Endothelial cell of umbilical vein (primary cell): ENCODE data around the gene FXYD7. TPM values are rescaled to one million over a fixed set of nuclear protein-coding genes. Genes with fewer than 3 reads are reported as not detected.

Source experiments
- BruUV-seq: library from RNA; stranded (reverse); fragments of 400-500 nt; replicated peaks from 2 replicates; lab custom pipeline; 2021; lab: Mats Ljungman, UMichigan
- CTCF ChIA-PET: fragments of 300-600, 350-600 bp; sonication (Branson Sonifier 250); formaldehyde crosslinking; loops from one replicate; lab custom pipeline; 2021; ENCODE audit warnings: antibody characterized with exemption, inconsistent platforms; lab: Charles Lee
- POLR2A ChIA-PET: fragments of 300-600, 350-600 bp; sonication (Branson Sonifier 250); formaldehyde crosslinking; loops from one replicate; lab custom pipeline; 2021; ENCODE audit warnings: antibody characterized with exemption, inconsistent platforms; lab: Charles Lee
- DNase-seq: peaks from one replicate; pipeline ENCODE4 v3.0.0-alpha.2; 2011; ENCODE audit warnings: low read depth, low spot score
- FAIRE-seq: peaks from 2 replicates; lab custom pipeline; 2011; peaks lifted over from hg19 to GRCh38; lab: Jason Lieb, UNC
- H2AFZ ChIP-seq: 2 replicates; pipeline ENCODE4 v1.6.0; 2012; ENCODE audit warnings: low read depth, low read length, control low read depth, inconsistent platforms
- H3K27ac ChIP-seq: 2 replicates; pipeline ENCODE4 v1.5.1; 2011; ENCODE audit warnings: low read depth, mild to moderate bottlenecking, control low read depth, low read length, moderate library complexity; ENCODE audit not compliant: insufficient read depth
- H3K27me3 ChIP-seq, 2 experiments: 2 replicates each; pipeline versions ENCODE4 v1.6.0 to v1.6.1; 2011; ENCODE audit warnings: low read length in 2 of 2, mixed read lengths in 1 of 2; ENCODE audit not compliant: control insufficient read depth in 2 of 2, insufficient read depth in 2 of 2
- H3K36me3 ChIP-seq, 2 experiments: 2 replicates in 1 of 2; 3 replicates in 1 of 2; pipeline ENCODE4 v1.5.1; 2011; ENCODE audit warnings: low read length in 2 of 2, mild to moderate bottlenecking in 1 of 2, moderate library complexity in 1 of 2; ENCODE audit not compliant: control insufficient read depth in 2 of 2, insufficient read depth in 2 of 2; ENCODE audit errors: extremely low read depth in 1 of 2
- H3K4me1 ChIP-seq: 3 replicates; pipeline ENCODE4 v1.5.1; 2011; ENCODE audit warnings: mild to moderate bottlenecking, low read length; ENCODE audit not compliant: control insufficient read depth, insufficient read depth; ENCODE audit errors: extremely low read depth
- H3K4me2 ChIP-seq: 2 replicates; pipeline ENCODE4 v1.6.1; 2011; ENCODE audit warnings: low read length, control low read depth, mixed read lengths; ENCODE audit not compliant: insufficient read depth
- H3K4me3 ChIP-seq, 3 experiments: fragments of 200-600 bp in 1 of 3; sonication (generic), shearing (Covaris generic) in 1 of 3; replicated peaks in 1 of 3; 2 replicates each; pipeline ENCODE4 v1.5.1; 2011 to 2016; ENCODE audit warnings: control low read depth in 3 of 3, low read length in 3 of 3, mild to moderate bottlenecking in 2 of 3, inconsistent platforms in 1 of 3, low read depth in 1 of 3, moderate library complexity in 1 of 3; ENCODE audit not compliant: insufficient read depth in 1 of 3
- H3K79me2 ChIP-seq: 2 replicates; pipeline ENCODE4 v1.6.0; 2012; ENCODE audit warnings: low read length, inconsistent platforms; ENCODE audit not compliant: control insufficient read depth, insufficient read depth
- H3K9ac ChIP-seq: replicated peaks from 2 replicates; pipeline ENCODE3; 2011; ENCODE audit warnings: low read length, control low read depth; ENCODE audit not compliant: insufficient read depth; ENCODE audit errors: extremely low read depth
- H3K9me1 ChIP-seq: replicated peaks from 3 replicates; pipeline ENCODE4 v1.6.0; 2011; ENCODE audit warnings: mild to moderate bottlenecking, low read length; ENCODE audit not compliant: control insufficient read depth, insufficient read depth; ENCODE audit errors: extremely low read depth
- H3K9me3 ChIP-seq: replicated peaks from 2 replicates; pipeline ENCODE4 v1.5.1; 2012; ENCODE audit warnings: low read length, inconsistent platforms; ENCODE audit not compliant: control insufficient read depth, insufficient read depth
- H4K20me1 ChIP-seq: replicated peaks from 2 replicates; pipeline ENCODE3; 2011; ENCODE audit warnings: mild to moderate bottlenecking, low read length; ENCODE audit not compliant: control insufficient read depth, insufficient read depth; ENCODE audit errors: extremely low read depth
- CTCF ChIP-seq, 2 donors: IDR thresholded peaks; 1 replicate in 1 of 2; 2 replicates in 1 of 2; pipeline ENCODE4 v1.5.1; 2011; ENCODE audit warnings: low read length in 2 of 2, mild to moderate bottlenecking in 2 of 2, moderate library complexity in 2 of 2, control low read depth in 1 of 2, inconsistent platforms in 1 of 2, low read depth in 1 of 2; ENCODE audit not compliant: insufficient read depth in 1 of 2; ENCODE audit errors: extremely low read depth in 1 of 2
- EZH2 ChIP-seq: IDR thresholded peaks from 2 replicates; pipeline ENCODE4 v1.6.1; 2012; ENCODE audit warnings: borderline replicate concordance, low read depth, mild to moderate bottlenecking, moderate library complexity, low read length, inconsistent platforms; ENCODE audit not compliant: severe bottlenecking
- FOS ChIP-seq: IDR thresholded peaks from 2 replicates; pipeline ENCODE4 v1.6.1; 2011; ENCODE audit warnings: mild to moderate bottlenecking, low read length, moderate library complexity, borderline replicate concordance; ENCODE audit not compliant: insufficient read depth
- GATA2 ChIP-seq: IDR thresholded peaks from 2 replicates; pipeline ENCODE4 v1.7.0; 2011; ENCODE audit warnings: low read depth, mild to moderate bottlenecking, moderate library complexity, mixed read lengths, low read length; ENCODE audit not compliant: insufficient read length, insufficient read depth
- JUN ChIP-seq: IDR thresholded peaks from 2 replicates; pipeline ENCODE4 v1.6.1; 2011; ENCODE audit warnings: borderline replicate concordance, low read depth; ENCODE audit not compliant: insufficient read length, insufficient read depth
- MAX ChIP-seq: IDR thresholded peaks from 2 replicates; pipeline ENCODE4 v1.6.1; 2011; ENCODE audit not compliant: insufficient read depth, insufficient read length
- MYC ChIP-seq: IDR thresholded peaks from one replicate; pipeline ENCODE4 v1.6.1; 2011; ENCODE audit warnings: mild to moderate bottlenecking, low read depth, low read length
- POLR2A ChIP-seq: IDR thresholded peaks from 2 replicates; pipeline ENCODE4 v1.6.1; 2012; ENCODE audit warnings: low read depth, mild to moderate bottlenecking, control low read depth, low read length
- POLR2AphosphoS5 ChIP-seq: IDR thresholded peaks from 2 replicates; pipeline ENCODE4 v1.6.1; 2012; ENCODE audit warnings: low read depth, mild to moderate bottlenecking, control low read depth, low read length, moderate library complexity; ENCODE audit not compliant: insufficient read depth
- dilution Hi-C: fragments of 300-500 bp; cut with MboI; formaldehyde crosslinking; loops from one replicate; pipeline ENCODE4 v1.15.0; 2019; ENCODE audit warnings: low sequenced_read_pairs; ENCODE audit not compliant: extremely low pct_ligation_motif_present
- intact Hi-C: fragments of 100-400 bp; cut with micrococcal nuclease; formaldehyde crosslinking; loops from one replicate; pipeline ENCODE4 v1.10.0; 2022
- polyA plus RNA-seq, 4 experiments: library from polyadenylated mRNA; depleted of rRNA in 3 of 4; stranded (reverse) in 3 of 4; unstranded in 1 of 4; fragments of >200 nt; gene quantifications; 2 replicates each; pipeline versions ENCODE4 v1.2.1 to v1.2.3, GENCODE V29; 2011 to 2012; ENCODE audit warnings: missing spikeins in 1 of 4
- small RNA-seq: library from RNA; depleted of rRNA; stranded (forward); fragments of <200 nt; gene quantifications from one replicate; pipeline ENCODE3, GENCODE V24; 2012; ENCODE audit warnings: low replicate concordance, low read depth; ENCODE audit not compliant: insufficient read depth, insufficient read length
- total RNA-seq: library from RNA; stranded (reverse); gene quantifications from 2 replicates; pipeline ENCODE4 v1.2.3, GENCODE V29; 2021

Gene FXYD7
- total and polyA plus RNA-seq, 2 donors (not counting 3 experiments of a cell fraction or from before 2014, with no cell fraction given) = not detected

DNA sequence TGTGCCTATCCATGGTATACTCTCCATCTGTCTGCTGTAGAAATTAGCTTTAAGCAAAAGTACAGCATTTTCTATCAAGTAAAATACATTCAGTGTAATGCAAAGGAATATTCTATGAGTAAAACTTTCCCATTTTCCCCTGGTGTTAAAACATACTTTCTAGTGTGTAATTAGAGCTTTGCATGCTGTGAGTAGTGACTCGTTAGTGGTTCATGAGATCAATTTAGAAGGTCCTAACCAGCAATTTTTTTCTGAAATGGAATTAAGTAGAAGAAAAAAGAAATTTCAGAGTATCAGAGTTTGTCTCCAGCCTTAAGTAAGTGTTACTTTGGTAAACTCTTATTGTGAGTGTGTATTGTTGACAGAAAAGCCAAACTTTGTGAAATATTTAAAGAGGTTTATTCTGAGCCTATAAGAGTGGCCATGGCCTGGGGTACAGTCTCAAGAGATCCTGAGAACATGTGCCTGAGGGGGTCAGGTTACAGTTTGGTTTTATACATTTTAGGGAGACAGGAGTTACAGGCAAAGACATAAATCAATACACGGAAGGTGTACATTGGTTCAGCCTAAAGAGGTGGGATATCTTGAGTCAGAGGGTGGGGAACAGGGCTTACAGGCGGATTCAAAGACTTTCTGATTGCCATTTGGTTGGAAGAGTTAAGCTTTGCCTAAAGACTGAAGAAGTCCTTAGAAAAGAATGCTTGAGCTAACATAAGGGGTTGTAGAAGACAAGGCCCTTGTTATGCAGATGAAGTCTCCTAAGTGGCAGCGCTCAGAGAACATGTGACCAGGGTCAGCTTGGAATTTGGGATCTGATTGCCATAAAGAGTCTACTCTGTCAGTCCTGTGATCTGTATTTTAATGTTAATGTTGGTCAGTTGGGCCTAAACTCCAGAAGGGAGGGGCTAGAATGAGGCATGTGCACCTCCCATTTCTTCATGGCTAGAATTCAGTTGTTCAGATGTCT lies 60.0 kb downstream of the FXYD7 start:
- no peak overlapping the region for H3K4me3 ChIP-seq
- intact Hi-C loops = no loop called here
- H3K4me1 ChIP-seq = no peaks in the 10 kb centered on the region
- H3K9me1 ChIP-seq = no peaks in the 10 kb centered on the region
- no peak overlapping the region for H3K4me2 ChIP-seq
- POLR2A ChIA-PET = no interaction called here
- TF ChIP-seq CTCF (IDR thresholded peaks at IDR 0.05; ENCODE audit: extremely low read depth in 1 of 2, insufficient read depth in 1 of 2, low read depth in 1 of 2, low read length in 2 of 2) (no peak), MAX (no peak), GATA2 (no peak), JUN (no peak), EZH2 (no peak), POLR2A (no peak), POLR2AphosphoS5 (no peak), FOS (no peak), MYC (no peak)
- CTCF ChIA-PET = interaction anchor here (1.0 kb wide), 1 partner anchor 16 kb away, joined by 4 read pairs; no protein-coding TSS in a partner anchor
- H3K9ac ChIP-seq = no peak overlapping the region
- H2AFZ ChIP-seq = no peak overlapping the region
- no peaks in the 10 kb centered on the region for H3K79me2 ChIP-seq
- H3K36me3 ChIP-seq = no peaks in the 10 kb centered on the region
- peaks cover 0 to 4% of the 10 kb centered on the region in 2 experiments for H3K27me3 ChIP-seq
- no peaks in the 10 kb centered on the region for H3K9me3 ChIP-seq
- FAIRE-seq (no peak), DNase-seq (no peak)
- BruUV-seq = no TSS peak
- dilution Hi-C loops = no loop called here
- H3K27ac ChIP-seq = no peak overlapping the region
- H4K20me1 ChIP-seq = no peaks in the 10 kb centered on the region

Small RNA genes within 50 kb of the gene (small RNA-seq; reads per million reads assigned to genes)
- gene AC020907.2 = not detected

Other genes with a start within 250 kb of the FXYD7 start
- 3.6 and 4.7 TPM in 2 replicates for gene ZNF30, start 216.4 kb upstream of the FXYD7 start, total RNA-seq
- 1.2 and 1.3 TPM in 2 replicates for gene ZNF30, start 216.4 kb upstream of the FXYD7 start, polyA plus RNA-seq
- 19.6 and 19.8 TPM in 2 replicates for gene ZNF792, start 179.0 kb upstream of the FXYD7 start, total RNA-seq
- gene ZNF792, start 179.0 kb upstream of the FXYD7 start, polyA plus RNA-seq = 10.9 and 11.3 TPM in 2 replicates
- 130 and 139 TPM in 2 replicates for gene GRAMD1A, start 142.9 kb upstream of the FXYD7 start, total RNA-seq
- gene GRAMD1A, start 142.9 kb upstream of the FXYD7 start, polyA plus RNA-seq = 127 and 162 TPM in 2 replicates
- 14.2 and 15.8 TPM in 2 replicates for gene SCN1B, start 112.8 kb upstream of the FXYD7 start, total RNA-seq
- 11.2 and 14.0 TPM in 2 replicates for gene SCN1B, start 112.8 kb upstream of the FXYD7 start, polyA plus RNA-seq
- 0.23 TPM in 1 of 2 replicates, not detected in the other for gene HPN, start 101.5 kb upstream of the FXYD7 start, total RNA-seq
- 0.05 and 0.10 TPM in 2 replicates for gene HPN, start 101.5 kb upstream of the FXYD7 start, polyA plus RNA-seq
- gene FXYD3, start 27.4 kb upstream of the FXYD7 start, total RNA-seq = not detected in 2 replicates
- not detected in 2 replicates for gene FXYD3, start 27.4 kb upstream of the FXYD7 start, polyA plus RNA-seq
- gene LGI4, start 8.2 kb upstream of the FXYD7 start, total RNA-seq = not detected in 2 replicates
- not detected in 2 replicates for gene LGI4, start 8.2 kb upstream of the FXYD7 start, polyA plus RNA-seq
- not detected in 2 replicates for gene FXYD1, start 4.4 kb upstream of the FXYD7 start, total RNA-seq
- gene FXYD1, start 4.4 kb upstream of the FXYD7 start, polyA plus RNA-seq = not detected in 2 replicates
- 219 and 223 TPM in 2 replicates for gene FXYD5, start 11.5 kb downstream of the FXYD7 start, total RNA-seq
- gene FXYD5, start 11.5 kb downstream of the FXYD7 start, polyA plus RNA-seq = 290 and 387 TPM in 2 replicates
- not detected in 2 replicates for gene FAM187B, start 85.5 kb downstream of the FXYD7 start, total RNA-seq
- gene FAM187B, start 85.5 kb downstream of the FXYD7 start, polyA plus RNA-seq = not detected in 2 replicates
- gene LSR, start 105.7 kb downstream of the FXYD7 start, total RNA-seq = 0.74 and 1.0 TPM in 2 replicates
- gene LSR, start 105.7 kb downstream of the FXYD7 start, polyA plus RNA-seq = 0.76 and 0.94 TPM in 2 replicates
- gene USF2, start 125.7 kb downstream of the FXYD7 start, total RNA-seq = 76.8 and 85.8 TPM in 2 replicates
- gene USF2, start 125.7 kb downstream of the FXYD7 start, polyA plus RNA-seq = 75.0 and 80.5 TPM in 2 replicates
- 0.15 TPM in 1 of 2 replicates, not detected in the other for gene HAMP, start 139.3 kb downstream of the FXYD7 start, total RNA-seq
- not detected in 2 replicates for gene HAMP, start 139.3 kb downstream of the FXYD7 start, polyA plus RNA-seq
- not detected in 2 replicates for gene MAG, start 148.9 kb downstream of the FXYD7 start, total RNA-seq
- gene MAG, start 148.9 kb downstream of the FXYD7 start, polyA plus RNA-seq = not detected in 2 replicates
- not detected in 2 replicates for gene CD22, start 185.9 kb downstream of the FXYD7 start, total RNA-seq
- gene CD22, start 185.9 kb downstream of the FXYD7 start, polyA plus RNA-seq = not detected in 2 replicates
- gene FFAR1, start 204.6 kb downstream of the FXYD7 start, total RNA-seq = not detected in 2 replicates
- gene FFAR1, start 204.6 kb downstream of the FXYD7 start, polyA plus RNA-seq = not detected in 2 replicates
- not detected in 2 replicates for gene FFAR3, start 215.2 kb downstream of the FXYD7 start, total RNA-seq
- not detected in 2 replicates for gene FFAR3, start 215.2 kb downstream of the FXYD7 start, polyA plus RNA-seq
- gene GPR42, start 227.8 kb downstream of the FXYD7 start, total RNA-seq = not detected in 2 replicates
- not detected in 2 replicates for gene GPR42, start 227.8 kb downstream of the FXYD7 start, polyA plus RNA-seq